Measurements from ENCODE around the gene SUPT16H. TPM values are rescaled to one million over a fixed set of nuclear protein-coding genes. Genes with fewer than 3 reads are reported as not detected.

The SUPT16H gene
- total and polyA plus RNA-seq, 2 of the 13 experiments (the other 11 are each of a cell fraction or from before 2014, with no cell fraction given) = 77.5 to 230 TPM

DNA sequence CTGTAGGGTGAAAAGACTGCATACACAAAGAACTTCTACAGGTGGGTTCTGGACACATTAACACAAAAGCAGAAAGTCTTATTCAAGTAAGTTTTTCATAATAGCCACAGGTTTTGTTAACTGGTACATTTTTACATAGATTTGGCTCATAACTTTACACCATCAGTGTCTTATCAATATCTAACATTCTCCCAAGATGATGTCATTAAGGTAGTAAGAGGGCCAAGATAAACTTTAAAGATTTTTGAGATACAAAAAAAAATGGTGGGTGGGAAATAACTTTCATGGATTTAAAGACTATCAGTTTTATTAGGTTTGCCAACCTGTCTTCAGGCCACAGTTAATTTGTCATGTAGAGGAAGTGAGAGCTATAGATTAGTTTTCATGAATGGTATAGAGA is 1.7 kb downstream of the SUPT16H start (continued):
- TF ChIP-seq BRF2 (CRISPR knock-in tag; IDR thresholded peaks at IDR 0.05) = no peak

GRCh38 chr14:21379338-21379737 is 4.5 kb downstream of the SUPT16H start:
- Histone ChIP-seq H3K36me3 (replicated peaks in 1 of 2; ENCODE audit: control insufficient read depth in 1 of 2, insufficient read depth in 2 of 2, low read length in 2 of 2) (peaks cover 12 to 40% of the 10 kb centered on the region in 2 experiments; a peak in 4 of 5 replicates), H3K4me1 (ENCODE audit: insufficient read depth, low read length) (peaks cover 31% of the 10 kb centered on the region), H3K9me3 (ENCODE audit: low read length) (no peaks in the 10 kb centered on the region), H3K27me3 (ENCODE audit: control insufficient read depth in 1 of 2, insufficient read depth in 2 of 2, low read length in 2 of 2) (no peaks in the 10 kb centered on the region; a peak in 1 of 5 replicates), H3K79me2 (ENCODE audit: insufficient read depth, low read length) (peaks cover 91% of the 10 kb centered on the region), H3K4me2 (ENCODE audit: low read depth, low read length) (no peak overlapping the region), H3K4me3 (replicated peaks in 1 of 3; ENCODE audit: insufficient read depth in 1 of 3, low read depth in 2 of 3, low read length in 3 of 3) (no peak overlapping the region), H3K27ac (ENCODE audit: extremely low read length, insufficient read depth, low read length) (no peak overlapping the region), H2AFZ (ENCODE audit: low read length) (no peak overlapping the region), H3K9ac (ENCODE audit: insufficient read depth, low read depth, low read length) (no peak overlapping the region), H4K20me1 (ENCODE audit: insufficient read depth, low read length) (peaks cover 8% of the 10 kb centered on the region; the same call in 1 of the 2 replicates)
- FAIRE-seq (no peak), ATAC-seq (no peak), DNase-seq (ENCODE audit: low spot score) (no peak)
- TF ChIP-seq U2AF2 (IDR thresholded peaks at IDR 0.05; ENCODE audit: low read depth, low read length) = no peak
- no peak for TF ChIP-seq SMARCE1 (IDR thresholded peaks at IDR 0.05; ENCODE audit: borderline replicate concordance)
- TF ChIP-seq ZNF883 (CRISPR knock-in tag; IDR thresholded peaks at IDR 0.05; ENCODE audit: not compliant biosample characterization) = no peak
- TF ChIP-seq, protein P1, sequence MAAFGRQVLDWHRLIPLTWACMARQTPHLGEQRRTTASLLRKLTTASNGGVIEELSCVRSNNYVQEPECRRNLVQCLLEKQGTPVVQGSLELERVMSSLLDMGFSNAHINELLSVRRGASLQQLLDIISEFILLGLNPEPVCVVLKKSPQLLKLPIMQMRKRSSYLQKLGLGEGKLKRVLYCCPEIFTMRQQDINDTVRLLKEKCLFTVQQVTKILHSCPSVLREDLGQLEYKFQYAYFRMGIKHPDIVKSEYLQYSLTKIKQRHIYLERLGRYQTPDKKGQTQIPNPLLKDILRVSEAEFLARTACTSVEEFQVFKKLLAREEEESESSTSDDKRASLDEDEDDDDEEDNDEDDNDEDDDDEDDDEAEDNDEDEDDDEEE (CRISPR knock-in tag; IDR thresholded peaks at IDR 0.05) = no peak
- TF ChIP-seq, protein P2, sequence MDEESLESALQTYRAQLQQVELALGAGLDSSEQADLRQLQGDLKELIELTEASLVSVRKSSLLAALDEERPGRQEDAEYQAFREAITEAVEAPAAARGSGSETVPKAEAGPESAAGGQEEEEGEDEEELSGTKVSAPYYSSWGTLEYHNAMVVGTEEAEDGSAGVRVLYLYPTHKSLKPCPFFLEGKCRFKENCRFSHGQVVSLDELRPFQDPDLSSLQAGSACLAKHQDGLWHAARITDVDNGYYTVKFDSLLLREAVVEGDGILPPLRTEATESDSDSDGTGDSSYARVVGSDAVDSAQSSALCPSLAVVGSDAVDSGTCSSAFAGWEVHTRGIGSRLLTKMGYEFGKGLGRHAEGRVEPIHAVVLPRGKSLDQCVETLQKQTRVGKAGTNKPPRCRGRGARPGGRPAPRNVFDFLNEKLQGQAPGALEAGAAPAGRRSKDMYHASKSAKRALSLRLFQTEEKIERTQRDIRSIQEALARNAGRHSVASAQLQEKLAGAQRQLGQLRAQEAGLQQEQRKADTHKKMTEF (CRISPR knock-in tag; IDR thresholded peaks at IDR 0.05) = no peak
- peak; percentile 98 to 99 for TF ChIP-seq MAFK (conservative IDR thresholded peaks at IDR 0.05 in 1 of 2, IDR thresholded peaks at IDR 0.05 in 1 of 2; ENCODE audit: low read length in 2 of 2)
- no peak for TF ChIP-seq ZNF562 (CRISPR knock-in tag; IDR thresholded peaks at IDR 0.05; ENCODE audit: borderline replicate concordance)
- peak; percentile 99 for TF ChIP-seq MAFF (IDR thresholded peaks at IDR 0.05; ENCODE audit: low read depth, low read length)
- no peak for TF ChIP-seq ZNF652 (CRISPR knock-in tag; IDR thresholded peaks at IDR 0.05; ENCODE audit: borderline replicate concordance, low read depth)
- TF ChIP-seq ZNF546 (CRISPR knock-in tag; conservative IDR thresholded peaks at IDR 0.05) = no peak
- no peak for TF ChIP-seq SATB2 (CRISPR knock-in tag; IDR thresholded peaks at IDR 0.05)
- TF ChIP-seq SETDB1 (CRISPR knock-in tag; IDR thresholded peaks at IDR 0.05; ENCODE audit: borderline replicate concordance) = no peak
- no peak for TF ChIP-seq TSC22D2 (CRISPR knock-in tag; IDR thresholded peaks at IDR 0.05; ENCODE audit: borderline replicate concordance)
- TF ChIP-seq ZBTB34 (CRISPR knock-in tag; IDR thresholded peaks at IDR 0.05) = no peak
- no peak for TF ChIP-seq LCORL (IDR thresholded peaks at IDR 0.05)
- no peak for TF ChIP-seq LCORL (CRISPR knock-in tag; IDR thresholded peaks at IDR 0.05)
- BruUV-seq (replicated peaks) = no TSS peak
- in situ Hi-C loops (cut with HindIII; ENCODE audit: extremely low pct_ligation_motif_present, low pct_unique_long_range_greater_than_20kb) (no loop called here), intact Hi-C loops (cut with micrococcal nuclease; ENCODE audit: unreplicated experiment) (no loop called here)
- CTCF ChIA-PET (ENCODE audit: low intra/inter-chr PET ratio, low total read pairs) = no interaction called here
- WGBS (ENCODE audit: low lambda C conversion rate) = 96% methylated on average over 6 of the region's 6 CpGs
- POLR2A ChIA-PET = no interaction called here

All from HepG2 (cell line).